NCI-H82 treated with DMSO at 0.1 percent for 48 hours (cell line): ENCODE measurements around the gene BARD1.

ENCODE experiments used
- DNase-seq: peaks from one replicate; lab custom pipeline; 2025; ENCODE audit not compliant: unreplicated experiment; lab: John Stamatoyannopoulos, UW

The BARD1 gene

DNA sequence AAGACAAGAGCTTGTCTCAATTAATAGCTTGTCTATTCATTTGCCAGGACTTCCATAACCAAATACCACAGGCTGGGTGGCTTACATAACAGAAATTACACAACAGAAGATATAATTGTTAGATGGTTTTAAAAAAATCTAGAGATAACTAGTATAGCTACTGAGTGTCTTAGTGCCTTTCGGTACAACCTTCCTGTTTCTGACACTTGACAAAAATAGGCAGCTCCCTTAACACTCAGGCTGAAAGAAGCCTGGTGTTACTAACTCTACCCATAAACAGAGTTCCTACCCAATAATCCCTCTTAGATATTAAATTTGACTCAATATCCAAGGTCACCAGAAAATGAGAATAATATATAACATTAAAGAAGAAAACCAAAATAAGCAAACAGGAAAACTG, 129.7 kb downstream of the BARD1 start:
- DNase-seq = no peak

DNA sequence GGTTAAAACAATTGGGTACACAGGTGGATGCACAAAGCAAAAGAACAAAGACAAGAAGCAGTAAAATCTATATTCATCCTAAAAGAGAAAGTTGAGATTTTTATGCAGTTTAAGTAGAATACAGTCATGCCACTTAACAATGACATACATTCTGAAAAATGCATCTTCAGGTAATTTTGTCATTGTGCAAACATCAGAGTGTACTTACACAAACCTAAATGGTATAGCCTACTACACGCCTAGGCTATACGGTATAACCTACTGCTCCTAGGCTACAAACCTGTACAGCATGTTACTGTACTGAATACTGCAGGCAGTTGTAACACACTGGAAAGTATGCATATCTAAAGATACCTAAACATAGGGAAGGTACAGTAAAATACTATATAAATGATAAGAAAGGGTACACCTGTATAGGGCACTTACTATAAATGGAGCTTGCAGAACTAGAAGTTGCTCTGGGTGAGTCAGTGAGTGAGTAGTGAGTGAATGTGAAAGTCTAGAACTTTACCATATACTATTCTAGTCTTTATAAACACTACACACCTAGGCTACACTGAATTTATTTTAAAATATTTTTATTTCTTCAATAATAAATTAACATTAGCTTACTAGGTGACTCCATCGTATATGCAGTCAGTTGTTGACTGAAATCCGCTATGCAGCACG, 132.9 kb downstream of the BARD1 start:
- DNase-seq = no peak
